Activated CD4-positive, alpha-beta T cell treated with anti-CD3 and anti-CD28 coated beads for 24 hours (primary cell): ENCODE measurements around the gene LIMCH1.

Source experiments
- DNase-seq, 2 donors: peaks; one replicate each; pipeline ENCODE4 v3.0.0-alpha.2; 2020; ENCODE audit warnings: low read depth in 2 of 2

The LIMCH1 gene

DNA sequence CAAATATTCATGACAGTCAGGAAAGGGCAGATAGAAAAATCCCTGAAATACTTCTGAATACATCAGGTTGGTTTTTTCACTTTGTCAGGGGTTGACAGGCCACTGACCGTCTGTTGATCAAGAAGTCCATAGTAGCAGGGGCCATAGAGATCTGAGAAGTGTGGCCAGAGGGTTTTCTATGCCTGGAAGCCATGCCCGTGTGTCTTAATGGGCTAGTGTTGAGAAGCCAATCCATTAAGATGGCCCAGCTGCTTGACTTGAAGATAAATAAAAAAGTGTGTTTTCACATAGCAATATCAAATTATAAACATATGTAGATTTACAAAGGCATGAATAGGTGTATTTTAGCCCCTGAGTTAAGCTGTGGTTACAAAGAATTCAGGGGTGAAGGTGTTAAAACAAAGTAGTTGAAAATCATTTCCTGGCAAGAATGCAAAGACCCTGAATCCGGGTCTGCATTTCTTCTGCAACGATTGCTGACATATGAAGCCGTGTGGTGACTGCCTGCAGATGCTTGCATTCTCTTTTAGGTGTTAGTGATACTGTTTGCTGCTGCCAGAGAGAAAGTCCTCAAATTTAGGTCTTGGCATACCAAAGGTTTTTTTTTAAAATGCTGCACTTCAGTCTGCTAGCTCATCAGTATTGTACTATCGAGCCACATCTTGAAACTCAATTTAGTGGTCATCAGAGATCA, 9.3 kb upstream of the LIMCH1 start:
- DNase-seq = no peak

DNA sequence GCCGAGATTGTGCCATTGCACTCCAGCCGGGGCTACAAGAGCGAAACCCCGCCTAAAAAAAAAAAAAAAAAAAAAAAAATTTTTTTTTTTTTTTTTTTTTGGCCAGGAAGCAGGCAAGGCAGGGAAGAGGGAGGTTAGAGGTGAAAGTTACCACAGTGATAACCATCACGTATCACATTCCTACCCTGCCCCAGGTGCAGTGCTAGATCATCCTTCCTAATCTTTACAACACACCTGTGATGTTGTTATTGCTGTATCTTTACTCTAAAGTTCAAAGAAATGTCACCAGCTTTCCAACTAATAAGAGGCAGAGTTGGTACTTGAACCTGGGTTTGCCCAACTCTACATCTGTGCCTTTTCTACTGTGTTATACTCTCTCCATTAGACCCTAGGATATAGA, 7.2 kb upstream of the LIMCH1 start:
- no peak for DNase-seq

DNA sequence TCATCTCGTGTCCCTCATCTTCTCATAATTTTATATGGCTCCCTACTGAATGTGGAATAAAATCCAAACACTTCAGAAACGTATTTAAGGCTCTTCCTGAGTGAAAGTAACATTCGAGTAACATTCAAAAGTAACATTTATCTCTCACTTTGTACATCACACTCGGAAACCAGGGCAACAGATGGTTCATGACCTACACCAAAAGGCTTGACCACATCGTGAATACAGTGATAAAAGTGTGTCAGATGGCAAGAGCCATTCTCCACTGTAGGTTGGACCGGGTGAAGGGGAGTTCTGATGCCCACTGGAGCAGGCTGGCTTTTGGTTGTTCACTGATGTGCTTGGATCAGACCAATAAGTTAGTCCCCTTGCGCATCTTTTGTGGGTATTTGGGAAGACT, 5.6 kb upstream of the LIMCH1 start:
- DNase-seq = no peak

DNA sequence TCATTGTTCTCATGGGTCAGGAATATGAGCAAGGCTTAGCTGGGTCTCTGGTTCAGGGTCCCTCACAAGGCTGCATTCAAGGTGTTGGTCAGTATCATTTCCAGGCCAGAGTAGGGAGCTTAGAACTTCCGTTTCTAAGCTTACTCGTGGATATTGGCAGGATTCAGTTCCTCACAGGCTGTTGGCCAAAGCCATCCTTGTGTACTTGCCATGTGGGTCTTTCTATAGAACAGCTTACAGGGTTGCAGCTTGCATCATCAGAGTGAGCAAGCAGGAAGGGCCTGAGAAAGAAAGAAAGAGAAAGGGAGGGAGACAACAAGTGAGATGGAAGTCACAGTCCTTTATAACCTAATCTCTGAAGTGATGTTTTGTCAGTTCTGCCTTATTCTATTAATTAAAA, 5.1 kb upstream of the LIMCH1 start:
- DNase-seq = no peak

DNA sequence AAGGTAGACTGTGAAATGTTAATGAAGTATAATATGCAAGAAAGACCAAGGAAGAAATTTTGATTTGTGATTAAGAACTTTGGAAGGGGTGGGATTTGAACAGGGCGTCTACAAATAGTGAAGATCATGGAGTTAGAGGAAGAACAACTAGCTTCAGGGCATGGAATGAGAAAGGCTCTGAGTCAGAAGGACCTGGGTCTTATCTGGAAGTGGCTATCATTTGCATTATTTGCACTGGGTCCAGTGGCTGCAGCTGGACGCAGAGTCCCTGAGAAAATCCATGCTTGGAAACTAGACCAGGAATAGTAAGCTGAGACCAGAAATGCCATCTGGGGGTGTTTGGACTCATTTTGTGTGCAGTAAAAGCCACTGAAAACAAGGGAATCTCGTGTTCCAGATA, 4.3 kb upstream of the LIMCH1 start:
- no peak for DNase-seq

DNA sequence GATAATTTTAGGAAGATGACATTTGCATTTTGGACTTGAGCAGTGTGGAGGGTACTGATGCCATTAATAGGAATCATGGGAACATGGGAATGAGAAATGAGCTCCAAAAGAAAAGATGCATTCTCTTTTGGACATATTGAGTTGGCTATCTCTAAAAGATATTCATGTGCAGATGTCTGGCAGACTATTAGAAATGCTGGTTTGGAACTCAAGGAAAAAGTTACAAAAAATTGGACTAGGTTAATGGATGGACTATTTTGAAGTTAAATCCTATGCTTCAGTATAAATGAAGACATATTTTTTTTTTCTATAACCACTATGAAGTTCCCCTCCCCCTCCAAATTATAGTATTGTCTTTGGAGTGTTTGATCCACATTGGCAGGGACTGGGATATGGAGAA, 3.6 kb upstream of the LIMCH1 start:
- DNase-seq = no peak

DNA sequence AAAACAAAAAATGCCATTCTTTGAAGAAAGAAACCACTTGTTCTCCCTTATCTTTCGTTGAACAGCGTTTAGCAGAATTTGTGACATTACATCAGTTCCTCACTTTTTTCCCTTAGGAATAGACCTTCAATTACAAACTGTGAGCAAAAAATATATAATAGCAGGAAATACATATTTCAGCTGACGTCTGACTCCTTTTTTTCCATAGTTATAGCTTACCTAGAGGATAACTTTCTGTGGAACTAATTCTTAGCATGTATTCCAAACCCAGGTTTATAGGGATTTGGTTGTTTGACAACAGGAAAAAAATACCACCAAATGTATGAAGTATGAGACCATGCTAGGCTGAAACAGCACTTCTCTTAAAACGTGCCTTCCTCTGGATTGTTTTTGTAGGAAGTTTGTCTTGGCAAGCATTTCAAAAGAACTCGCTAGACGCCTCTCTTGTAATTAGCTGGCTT, 2.0 kb upstream of the LIMCH1 start:
- DNase-seq = no peak

DNA sequence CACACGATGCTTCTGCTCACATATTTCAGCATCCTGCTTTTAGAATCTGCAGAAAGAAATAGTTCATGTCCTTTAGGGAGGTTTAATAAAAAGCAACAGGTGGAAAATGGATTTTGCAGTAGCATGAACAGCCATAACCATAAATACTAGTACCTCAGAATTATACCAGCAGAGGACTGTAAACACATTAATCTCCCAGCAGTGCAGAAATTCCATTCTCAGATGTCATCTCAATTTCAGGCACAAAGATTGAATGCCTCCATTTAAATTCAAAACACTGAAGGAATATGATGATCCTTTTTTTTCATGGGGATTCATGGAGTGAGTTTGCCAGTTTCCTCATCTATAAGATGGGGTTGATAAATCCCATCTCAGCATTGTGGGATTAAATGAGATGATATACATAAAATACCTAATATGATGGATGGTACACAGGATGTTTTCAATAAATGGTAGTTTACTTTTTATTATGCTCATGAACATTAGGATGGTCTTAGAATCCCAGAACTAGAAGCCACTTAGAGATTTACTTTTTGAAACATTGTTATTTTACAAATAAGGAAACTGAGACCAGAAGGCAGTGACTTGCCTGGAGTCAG, 566 bp upstream of the LIMCH1 start:
- DNase-seq = no peak

DNA sequence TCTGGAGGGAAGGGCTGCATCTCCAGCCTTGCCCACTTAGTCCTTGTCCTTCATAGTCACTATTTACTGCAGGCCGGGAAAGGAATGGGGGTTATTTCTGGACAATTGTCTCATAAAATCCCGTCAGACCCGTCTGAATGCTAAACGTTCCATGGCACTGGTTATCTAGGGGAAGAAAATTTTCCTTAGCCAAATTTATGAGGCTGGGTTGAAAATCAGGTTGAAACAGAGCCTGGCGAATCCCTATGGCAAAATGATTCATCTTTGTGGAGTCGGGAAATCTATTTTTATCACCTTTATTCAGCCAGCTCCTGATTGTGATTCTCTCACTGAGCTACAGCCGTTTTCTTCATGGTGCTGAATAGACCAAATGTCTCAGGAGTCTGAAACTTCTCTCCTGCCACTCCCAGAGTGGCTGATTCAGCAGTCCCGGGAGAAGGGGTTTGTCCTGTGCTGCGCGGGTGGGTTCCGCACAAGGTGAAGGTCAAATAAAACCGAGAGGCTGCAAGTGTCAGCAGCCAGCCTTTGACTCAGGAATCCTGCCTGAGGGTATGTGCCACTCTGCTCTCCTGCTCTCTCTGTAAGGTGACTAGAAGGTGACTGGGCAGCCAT, 1.0 kb downstream of the LIMCH1 start:
- no peak for DNase-seq

DNA sequence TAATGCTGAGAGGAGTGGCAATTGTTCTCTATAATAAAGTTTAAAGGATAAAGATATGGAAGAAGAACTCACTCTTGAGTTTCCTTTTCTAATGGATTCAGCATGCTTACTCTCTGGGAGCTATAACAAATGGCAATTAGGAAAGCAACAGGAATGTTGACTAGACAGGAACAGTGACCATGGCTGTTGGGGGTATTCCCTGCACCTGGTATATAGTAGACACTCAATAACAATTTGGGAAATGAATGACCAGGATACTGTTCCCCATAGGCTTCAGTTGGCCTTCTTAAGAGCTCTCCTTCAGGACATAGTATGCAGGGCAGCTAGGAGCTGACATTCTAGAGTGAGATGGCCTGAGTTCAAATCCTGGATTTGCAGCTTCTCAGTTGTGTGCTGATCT, 1.8 kb downstream of the LIMCH1 start:
- no peak for DNase-seq

DNA sequence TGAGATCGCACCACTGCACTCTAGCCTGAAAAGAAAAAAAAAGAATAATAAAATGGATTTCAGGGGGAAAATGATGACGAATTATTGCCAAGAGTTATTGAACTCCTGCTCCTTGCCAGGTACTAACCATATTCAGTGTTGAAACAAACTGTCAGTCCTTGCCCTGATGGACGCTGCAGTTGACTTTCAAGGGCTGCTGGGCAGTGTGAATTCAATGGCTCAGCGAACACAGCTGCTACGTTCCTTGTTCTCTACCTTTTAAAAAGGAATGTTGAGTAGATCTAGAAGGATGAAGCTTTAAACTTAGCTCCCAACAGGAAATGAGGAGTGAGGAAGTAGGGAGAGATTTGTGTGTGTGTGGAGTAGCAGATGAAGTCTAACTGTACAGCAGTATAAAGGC, 2.7 kb downstream of the LIMCH1 start:
- DNase-seq = no peak

DNA sequence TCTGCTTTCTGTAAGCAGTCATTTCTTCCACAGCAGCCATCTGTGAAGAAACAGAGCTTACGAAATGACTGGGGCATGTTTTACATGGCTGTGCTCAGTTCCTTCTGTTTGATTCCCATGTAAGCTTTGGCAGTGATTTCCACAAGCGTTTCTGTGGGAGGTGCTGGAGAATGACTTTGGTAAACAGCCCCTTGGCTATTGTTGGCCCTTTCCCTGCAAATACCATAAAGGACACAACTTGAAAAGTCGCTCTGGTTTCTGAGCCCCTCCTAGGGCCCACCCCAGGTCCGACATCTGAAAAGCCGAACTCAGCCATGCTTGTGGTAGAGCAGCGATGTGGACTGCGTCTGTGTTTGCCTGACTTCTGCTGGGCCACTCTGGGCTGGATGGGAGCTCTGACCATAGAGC, 3.7 kb downstream of the LIMCH1 start:
- DNase-seq = no peak

DNA sequence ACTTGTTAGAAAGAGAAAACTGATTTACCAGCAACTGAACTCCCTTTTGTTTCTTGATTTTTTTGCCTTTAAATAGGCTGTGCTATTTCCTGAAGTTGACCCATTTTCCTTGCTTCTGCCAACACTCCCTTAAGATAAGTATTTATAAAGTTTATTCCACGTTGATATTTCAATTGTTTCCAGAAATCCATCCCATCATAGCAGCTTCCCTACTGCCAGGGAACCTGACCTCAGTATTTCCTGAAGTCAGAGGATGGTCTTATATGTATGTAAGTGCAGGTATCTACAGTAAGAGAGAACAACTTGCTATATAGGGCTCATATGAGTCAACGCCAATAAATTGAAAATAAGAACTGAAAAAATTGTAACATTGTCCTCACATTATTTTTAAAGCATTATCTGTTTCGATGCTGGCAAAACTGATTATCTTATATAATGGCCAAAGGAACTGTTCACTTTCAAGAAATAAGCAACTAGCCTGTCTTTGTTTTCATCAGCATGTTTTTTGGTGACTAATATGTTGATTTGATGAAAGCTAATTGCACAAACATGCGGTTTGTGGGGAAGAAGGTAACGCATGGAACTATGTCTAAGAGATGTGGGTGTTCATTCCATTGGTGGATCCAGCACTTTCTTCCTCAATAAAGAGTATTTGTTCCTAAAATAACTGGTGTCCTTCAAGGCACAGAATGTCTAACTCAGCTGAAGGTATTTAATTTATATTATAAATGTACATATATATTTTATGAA, 4.7 kb downstream of the LIMCH1 start:
- no peak for DNase-seq

DNA sequence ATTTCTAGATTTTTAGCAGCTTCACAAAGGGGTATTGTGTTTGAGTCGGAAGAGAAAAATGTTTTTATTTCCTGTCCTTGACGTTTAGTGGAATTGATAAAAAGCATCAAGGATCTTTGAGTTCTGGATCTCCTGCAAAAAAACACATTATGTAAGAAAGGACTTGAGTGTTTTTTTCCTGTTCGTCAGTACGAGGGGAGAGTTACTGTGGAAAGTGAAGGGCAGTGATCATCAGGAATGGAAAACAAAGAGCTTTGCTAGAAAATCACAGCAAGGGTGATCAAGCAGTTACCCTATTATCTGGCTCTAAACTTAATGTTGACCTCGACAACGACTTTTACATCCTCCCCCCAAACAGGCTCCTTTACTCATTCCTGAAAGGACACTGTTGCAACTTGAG, 7.3 kb downstream of the LIMCH1 start:
- DNase-seq = no peak

DNA sequence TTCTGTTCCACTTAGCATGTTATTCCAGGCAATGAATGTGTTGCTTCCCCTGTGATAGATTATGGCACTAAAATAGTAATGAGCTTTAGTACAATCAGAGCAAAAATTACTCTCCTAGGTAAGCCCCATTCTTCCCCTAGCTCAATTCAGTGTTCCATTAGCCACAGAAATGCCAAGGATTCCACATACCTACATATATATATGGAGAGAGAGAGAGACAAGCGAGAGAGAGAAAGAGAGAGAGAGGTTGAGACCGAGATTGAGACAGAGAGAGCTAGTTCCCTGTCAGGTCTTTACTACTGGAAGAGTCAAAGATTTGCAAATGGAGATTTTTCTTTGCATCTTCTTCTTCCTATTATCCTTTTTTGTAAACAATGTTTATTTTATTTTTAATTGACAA, 8.7 kb downstream of the LIMCH1 start:
- DNase-seq = no peak

DNA sequence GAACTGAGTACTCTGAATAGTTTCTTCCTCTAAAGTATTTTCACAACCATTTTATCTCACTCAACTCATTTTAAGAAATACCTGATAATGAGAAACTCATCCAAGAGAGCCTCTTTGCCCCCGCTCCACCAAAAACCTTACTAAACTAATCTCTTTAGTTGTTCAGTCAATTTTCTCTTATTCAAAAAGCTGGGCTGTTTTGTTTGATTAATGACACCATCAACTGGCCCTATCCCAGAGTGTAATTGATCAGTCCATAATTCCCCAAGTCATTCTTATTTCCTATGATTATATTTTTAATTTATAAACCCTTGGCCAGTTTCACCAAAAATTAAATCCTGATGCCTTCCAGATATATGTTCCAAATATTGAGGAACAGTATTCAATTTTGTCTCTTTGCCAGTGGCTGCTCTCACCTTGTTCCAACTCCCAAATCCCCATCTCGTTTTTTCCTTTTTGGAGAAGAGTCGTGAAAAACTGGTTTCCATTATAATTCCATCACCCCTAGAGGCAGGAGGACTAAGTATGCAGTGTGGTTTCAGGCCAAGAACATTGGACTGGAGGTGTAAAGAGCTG, 10.4 kb downstream of the LIMCH1 start:
- DNase-seq = no peak

DNA sequence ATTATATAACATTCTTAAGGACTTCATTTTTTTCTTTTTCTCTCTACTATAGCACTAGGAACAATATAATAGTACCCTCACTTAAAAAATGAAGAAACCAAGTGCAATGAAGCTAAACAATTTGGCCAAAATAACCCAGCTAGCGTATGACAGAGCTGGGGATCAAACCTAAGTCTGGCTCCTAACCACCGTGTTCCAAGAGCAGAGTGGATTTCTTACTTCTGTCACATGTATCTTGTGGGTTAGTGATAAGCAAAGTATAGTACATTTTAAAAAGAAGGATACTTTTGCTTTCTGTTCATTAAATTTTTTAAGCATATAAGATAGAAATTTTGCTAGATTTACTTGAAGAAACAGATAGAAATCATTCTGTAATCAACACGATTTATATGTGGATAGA, 11.5 kb downstream of the LIMCH1 start:
- DNase-seq = no peak

DNA sequence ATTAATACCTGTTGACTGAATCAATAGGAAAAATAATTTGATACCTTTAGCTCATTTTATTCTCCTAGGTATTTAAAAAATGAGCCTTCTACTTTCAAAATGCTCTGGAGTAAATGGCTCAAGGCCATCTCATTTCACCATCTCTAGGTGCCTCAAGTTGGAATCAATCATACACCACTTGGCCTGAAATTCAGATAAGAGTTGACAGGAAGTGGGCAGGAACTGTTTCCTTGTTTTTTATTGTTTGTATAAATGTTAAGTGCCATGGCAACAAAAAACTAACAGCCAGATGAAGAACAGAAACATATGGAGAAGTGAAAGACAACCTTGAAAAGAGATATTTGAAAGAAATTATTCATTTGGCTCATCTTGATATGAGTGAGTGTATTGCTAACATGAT, 12.4 kb downstream of the LIMCH1 start:
- no peak for DNase-seq

DNA sequence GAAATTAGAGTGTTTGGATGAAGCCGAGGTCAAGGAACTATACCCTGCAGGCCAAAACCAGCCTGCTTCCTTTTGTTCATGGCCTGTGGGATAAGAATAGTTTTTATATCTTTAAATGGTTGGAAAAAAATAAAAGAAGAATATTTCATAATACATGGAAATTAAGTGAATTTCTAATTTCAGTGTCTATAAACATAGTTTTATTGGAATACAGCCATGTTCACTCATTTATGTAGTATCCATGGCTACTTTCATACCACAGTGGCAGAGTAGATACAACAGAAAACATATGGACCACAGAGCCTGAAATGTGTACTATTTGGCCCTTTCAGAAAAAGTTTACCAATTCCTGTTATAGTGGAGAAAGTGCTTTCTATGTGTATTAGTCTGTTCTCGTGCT, 13.6 kb downstream of the LIMCH1 start:
- no peak for DNase-seq

DNA sequence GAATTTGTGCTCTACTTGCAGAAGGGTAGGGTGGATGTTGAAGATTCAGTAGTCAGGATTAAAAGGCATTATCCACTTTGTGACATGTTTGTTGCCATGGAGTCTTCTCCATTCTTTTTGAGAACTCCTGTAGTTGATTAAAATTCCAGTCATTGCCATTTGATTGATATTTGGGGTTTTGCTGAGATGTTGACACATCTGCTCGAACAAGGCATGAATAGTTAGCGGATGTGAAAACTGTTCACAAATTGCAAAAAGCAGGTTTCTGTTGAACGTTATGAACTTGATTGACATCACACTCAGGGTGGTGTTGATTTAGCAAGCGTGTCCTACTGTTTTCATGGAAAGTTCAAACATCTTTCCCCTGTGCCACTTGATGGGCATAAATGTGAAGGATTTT, 16.9 kb downstream of the LIMCH1 start:
- DNase-seq = no peak

DNA sequence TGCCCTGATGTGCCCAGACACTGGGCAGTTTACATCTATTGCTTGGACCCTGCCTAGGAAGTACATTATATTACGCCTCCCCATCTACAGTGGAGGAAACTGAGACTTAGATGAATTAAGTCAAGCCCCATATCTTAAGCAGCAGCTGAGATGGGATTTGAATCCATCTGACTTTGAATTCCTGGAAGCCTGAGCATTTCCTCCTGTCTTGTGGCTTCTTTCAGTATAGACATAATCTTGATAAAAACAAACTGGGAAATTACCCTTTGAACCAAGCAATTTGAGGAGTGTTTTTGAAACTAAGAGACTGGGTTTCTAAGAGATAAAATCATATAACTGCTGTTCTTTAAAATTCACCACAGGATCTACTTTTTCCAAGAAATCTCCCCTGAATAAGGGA, 18.6 kb downstream of the LIMCH1 start:
- no peak for DNase-seq

DNA sequence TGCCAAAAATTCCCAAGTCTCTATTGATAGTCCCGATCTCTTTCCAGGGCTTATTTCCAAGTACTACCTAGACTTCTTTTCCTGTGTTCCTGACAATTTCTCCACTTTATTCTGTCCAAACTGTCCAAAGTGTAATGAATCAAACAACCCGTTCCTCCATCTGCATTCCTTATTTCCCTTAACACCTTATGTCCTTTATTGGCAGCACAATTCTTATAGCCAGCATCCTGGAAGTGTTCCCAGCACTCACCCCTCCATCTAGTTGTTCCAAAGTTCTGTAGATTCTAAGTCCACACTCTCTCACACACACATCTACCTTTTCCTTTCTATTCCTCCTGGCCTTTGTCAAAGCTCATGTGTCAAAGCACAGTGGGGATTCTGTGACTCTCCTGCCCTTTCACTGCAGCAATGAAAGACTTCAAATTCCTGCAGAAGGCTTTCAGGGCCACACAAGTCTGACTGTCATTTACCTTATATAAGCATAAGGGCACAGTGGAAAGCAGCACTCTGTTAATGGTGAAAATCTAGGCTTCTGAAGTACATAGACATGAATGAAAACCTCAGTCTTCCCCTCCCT, 22.1 kb downstream of the LIMCH1 start:
- no peak for DNase-seq
